K562 (cell line): ENCODE measurements around the gene ARHGEF25. TPM values are rescaled to one million over a fixed set of nuclear protein-coding genes. Genes with fewer than 3 reads are reported as not detected.

Experiments
- CHD7 ChIP-seq: fragments of 200-600 bp; sonication (generic); IDR thresholded peaks from one replicate; pipeline ENCODE4 v1.6.1; 2012; ENCODE audit warnings: mild to moderate bottlenecking, low read depth, low read length, inconsistent platforms
- IRF2 ChIP-seq: sonication (generic); formaldehyde crosslinking; IDR thresholded peaks from 2 replicates; pipeline ENCODE4 v1.8.1; 2022; ENCODE audit warnings: mild to moderate bottlenecking, missing genetic modification reagents
- MTA3 ChIP-seq: fragments of 450-650 bp; formaldehyde crosslinking; IDR thresholded peaks from 2 replicates; pipeline ENCODE4 v1.6.1; 2017; ENCODE audit warnings: mild to moderate bottlenecking, borderline replicate concordance
- NCOR1 ChIP-seq: fragments of 450-650 bp; IDR thresholded peaks from 2 replicates; pipeline ENCODE4 v1.6.1; 2016; ENCODE audit warnings: mild to moderate bottlenecking, moderate library complexity
- NEUROD1 ChIP-seq: fragments of 150-350 bp; IDR thresholded peaks from 2 replicates; pipeline ENCODE4 v1.6.1; 2014; ENCODE audit warnings: borderline replicate concordance, low read length, low read depth; ENCODE audit not compliant: partially characterized antibody
- NFYB ChIP-seq: IDR thresholded peaks from 2 replicates; pipeline ENCODE4 v1.6.1; 2011; ENCODE audit warnings: mild to moderate bottlenecking, moderate library complexity; ENCODE audit not compliant: insufficient read length; ENCODE audit errors: extremely low read depth
- PKNOX1 ChIP-seq: fragments of 450-650 bp; IDR thresholded peaks from 2 replicates; pipeline ENCODE4 v1.6.1; 2016
- PYGO2 ChIP-seq: fragments of 450-650 bp; IDR thresholded peaks from 2 replicates; pipeline ENCODE4 v1.6.1; 2016; ENCODE audit warnings: mild to moderate bottlenecking, missing genetic modification characterization, moderate library complexity, missing compliant biosample characterization
- RFX5 ChIP-seq: IDR thresholded peaks from 2 replicates; pipeline ENCODE4 v1.6.1; 2011; ENCODE audit warnings: low read depth, mild to moderate bottlenecking, improper control_type of control experiment, low read length
- SAFB ChIP-seq: fragments of 200-400 bp; formaldehyde crosslinking; IDR thresholded peaks from 2 replicates; pipeline ENCODE4 v1.6.1; 2017; ENCODE audit warnings: low read depth, low read length, borderline replicate concordance
- SREBF2 ChIP-seq: sonication (generic); formaldehyde crosslinking; IDR thresholded peaks from 2 replicates; pipeline ENCODE4 v1.4.0; 2020; ENCODE audit warnings: mild to moderate bottlenecking, missing genetic modification reagents
- TRIM28 ChIP-seq: fragments of 450-650 bp; IDR thresholded peaks from 2 replicates; pipeline ENCODE4 v1.6.1; 2017
- TSC22D4 ChIP-seq: fragments of 450-650 bp; IDR thresholded peaks from 2 replicates; pipeline ENCODE4 v1.6.1; 2016; ENCODE audit warnings: missing genetic modification characterization, missing biosample characterization, control low read depth
- ZNF134 ChIP-seq: fragments of 250-450 bp; sonication (Bioruptor Pico); conservative IDR thresholded peaks from 2 replicates; pipeline ENCODE4 v1.4.0; 2020
- ZNF146 ChIP-seq: IDR thresholded peaks from one replicate; pipeline ENCODE4 v1.6.1; 2018; ENCODE audit warnings: missing compliant biosample characterization; ENCODE audit not compliant: unreplicated experiment
- ZNF174 ChIP-seq: fragments of 250-450 bp; sonication (Bioruptor Pico); IDR thresholded peaks from 2 replicates; pipeline ENCODE4 v1.4.0; 2020; ENCODE audit warnings: mild to moderate bottlenecking
- ZNF696 ChIP-seq: fragments of 250-450 bp; sonication (Bioruptor Pico); conservative IDR thresholded peaks from 2 replicates; pipeline ENCODE4 v1.4.0; 2020; ENCODE audit warnings: mild to moderate bottlenecking, moderate library complexity
- polyA plus RNA-seq, 8 experiments: library from polyadenylated mRNA; depleted of rRNA in 4 of 8; stranded (reverse) in 5 of 8; unstranded in 3 of 8; fragments of >200 nt; fragmentation: Nextera tagmentation in 2 of 8; fragmentation: Illumina TruSeq in 1 of 8; extraction: Ambion mirVana in 2 of 8; extraction: Trizol in 1 of 8; gene quantifications; 2 replicates each; pipeline versions ENCODE4 v1.2.1 to v1.2.3, GENCODE V29; 2011 to 2014; ENCODE audit warnings: inconsistent platforms in 1 of 8, missing spikeins in 1 of 8
- total RNA-seq, 7 experiments: library from RNA; depleted of rRNA in 6 of 7; stranded (reverse); fragments of >200 nt in 6 of 7; fragmentation: Illumina TruSeq in 2 of 7; extraction: Trizol in 2 of 7; gene quantifications; 2 replicates each; pipeline versions ENCODE4 v1.2.1 to v1.2.3, GENCODE V29; 2011 to 2021; ENCODE audit warnings: low replicate concordance in 1 of 7

The ARHGEF25 gene
- total and polyA plus RNA-seq, 9 of the 15 experiments (the other 6 are each of a cell fraction or from before 2014, with no cell fraction given), result 0.13 to 17.3 (median 11.6) TPM

GRCh38 chr12:57640175-57641042, 29.2 kb downstream of the ARHGEF25 start (continued):
- TF ChIP-seq NFYB, result no peak
- no peak for TF ChIP-seq ZNF146 (CRISPR knock-in tag)
- TF ChIP-seq NEUROD1, result no peak
- no peak for TF ChIP-seq MTA3
- no peak for TF ChIP-seq IRF2
- TF ChIP-seq NCOR1, result peak; percentile 34; the same call in 1 of the 2 replicates
- no peak for TF ChIP-seq CHD7
- no peak for TF ChIP-seq TRIM28
- no peak for TF ChIP-seq ZNF134 (CRISPR knock-in tag)
- no peak for TF ChIP-seq TSC22D4 (tag)
- TF ChIP-seq ZNF696 (CRISPR knock-in tag), result no peak
- TF ChIP-seq PKNOX1, result peak; percentile 41
- no peak for TF ChIP-seq SREBF2 (CRISPR knock-in tag)
- no peak for TF ChIP-seq PYGO2
- no peak for TF ChIP-seq SAFB
- TF ChIP-seq RFX5, result no peak
- no peak for TF ChIP-seq ZNF174
